Vagina (tissue), 2 donors: Measurements from ENCODE around the gene CDH4.

Source experiments
- CTCF ChIP-seq, 3 experiments: fragments of 450-650 bp in 2 of 3; fragments of 200-600 bp in 1 of 3; sonication (generic) in 1 of 3; IDR thresholded peaks; one replicate each; pipeline ENCODE4 v1.5.1; 2017 to 2019; ENCODE audit warnings: antibody characterized with exemption in 3 of 3, mild to moderate bottlenecking in 2 of 3, moderate library complexity in 2 of 3
- POLR2AphosphoS5 ChIP-seq, 2 donors: sonication (generic); formaldehyde crosslinking; IDR thresholded peaks; one replicate each; pipeline ENCODE4 v1.9.0; 2017; ENCODE audit warnings: antibody characterized with exemption in 2 of 2, mild to moderate bottlenecking in 2 of 2, low read depth in 1 of 2; ENCODE audit not compliant: insufficient read depth in 1 of 2

DNA sequence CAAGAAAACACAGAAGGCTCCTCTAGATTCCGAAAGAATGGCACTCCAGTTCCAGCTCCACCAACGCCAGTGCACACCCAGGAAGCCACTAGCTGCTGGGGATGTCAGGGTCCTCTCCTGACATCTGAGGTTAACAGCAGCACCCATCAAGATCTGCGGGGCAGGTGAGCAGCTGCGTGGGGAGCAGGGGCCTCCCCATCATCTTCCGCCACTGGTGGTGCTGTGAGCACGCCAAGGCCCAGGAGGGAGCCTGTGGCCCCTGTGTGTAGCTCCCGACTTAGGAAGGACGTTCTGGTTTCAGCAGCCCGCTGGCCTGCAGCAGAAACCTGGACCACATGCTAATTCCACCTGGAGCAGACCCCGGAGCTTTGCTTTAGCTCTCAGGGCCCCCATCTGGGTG, 427.4 kb downstream of the CDH4 start:
- no peak for TF ChIP-seq CTCF (IDR thresholded peaks at IDR 0.05)
- no peak for TF ChIP-seq POLR2AphosphoS5 (IDR thresholded peaks at IDR 0.05; ENCODE audit: insufficient read depth in 1 of 2, low read depth in 1 of 2)
